K562 (cell line): ENCODE data around the gene TCP11. TPM values are rescaled to one million over a fixed set of nuclear protein-coding genes. Genes with fewer than 3 reads are reported as not detected.
A peak's percentile ranks its signal among the peaks of the same experiment; 100 is the strongest.

Experiments used
- ATAC-seq: fragments of 200-7000 bp; cut with Tn5 transposase; 3 replicates; pipeline ENCODE4 v1.9.1; 2020; ENCODE audit warnings: moderate library complexity
- BruUV-seq: library from RNA; stranded (reverse); fragments of 400-500 nt; replicated peaks from 2 replicates; lab custom pipeline; 2021; lab: Mats Ljungman, UMichigan
- CTCF ChIA-PET: fragments of 300-600 bp; formaldehyde crosslinking; extraction: SDS; loops from one replicate; lab custom pipeline; 2021; ENCODE audit warnings: low intra/inter-chr PET ratio; lab: Yijun Ruan, JAX
- POLR2A ChIA-PET: fragments of 300-600, 350-650 bp; sonication (Branson Sonifier 250); formaldehyde crosslinking; extraction: SDS; loops from one replicate; lab custom pipeline; 2021; ENCODE audit warnings: antibody characterized with exemption, inconsistent platforms; lab: Yijun Ruan, JAX
- DNase-seq, 4 experiments: peaks; one replicate each; pipeline versions ENCODE4 v3.0.0 to v3.0.0-alpha.2; 2011 to 2018; ENCODE audit warnings: low spot score in 3 of 4, mixed read lengths in 3 of 4; ENCODE audit errors: extremely low read depth in 1 of 4
- FAIRE-seq: peaks from 2 replicates; lab custom pipeline; 2011; peaks lifted over from hg19 to GRCh38; lab: Jason Lieb, UNC
- H2AFZ ChIP-seq: 2 replicates; pipeline ENCODE4 v1.6.0; 2011; ENCODE audit warnings: low read depth, low read length, control low read depth, inconsistent platforms
- H3K27ac ChIP-seq: fragments of 200-600 bp; 3 replicates; pipeline ENCODE4 v1.8.0; 2011; ENCODE audit warnings: low read depth, mild to moderate bottlenecking, control low read depth, inconsistent platforms, low read length, moderate library complexity, mixed read lengths; ENCODE audit errors: extremely low read depth
- H3K27me3 ChIP-seq, 2 experiments: fragments of 300-600 bp in 1 of 2; 2 replicates in 1 of 2; 3 replicates in 1 of 2; pipeline versions ENCODE4 v1.6.0 to v1.8.0; 2011; ENCODE audit warnings: inconsistent platforms in 2 of 2, low read length in 2 of 2, mild to moderate bottlenecking in 1 of 2, mixed read lengths in 1 of 2, moderate library complexity in 1 of 2; ENCODE audit not compliant: control insufficient read depth in 2 of 2, insufficient read depth in 2 of 2
- H3K36me3 ChIP-seq: fragments of 300-600 bp; 3 replicates; pipeline ENCODE4 v1.8.0; 2011; ENCODE audit warnings: mild to moderate bottlenecking, low read length, inconsistent platforms; ENCODE audit not compliant: control insufficient read depth, insufficient read depth
- H3K4me1 ChIP-seq, 2 experiments: fragments of 200-600 bp in 1 of 2; replicated peaks in 1 of 2; 2 replicates in 1 of 2; 3 replicates in 1 of 2; pipeline versions ENCODE4 v1.5.1 to v1.8.0; 2011; ENCODE audit warnings: inconsistent platforms in 2 of 2, low read length in 2 of 2, mild to moderate bottlenecking in 1 of 2, mixed read lengths in 1 of 2, moderate library complexity in 1 of 2; ENCODE audit not compliant: control insufficient read depth in 2 of 2, insufficient read depth in 2 of 2
- H3K4me2 ChIP-seq: 2 replicates; pipeline ENCODE4 v1.6.1; 2011; ENCODE audit warnings: low read length, control low read depth, inconsistent platforms, mixed read lengths; ENCODE audit not compliant: insufficient read depth
- H3K4me3 ChIP-seq: fragments of 200-600 bp; sonication (generic), shearing (Covaris generic); 2 replicates; pipeline ENCODE4 v1.5.1; 2016; ENCODE audit warnings: control low read depth, inconsistent platforms
- H3K79me2 ChIP-seq: fragments of 200-600 bp; 3 replicates; pipeline ENCODE4 v1.8.0; 2011; ENCODE audit warnings: low read length, inconsistent platforms; ENCODE audit not compliant: control insufficient read depth, insufficient read depth
- H3K9ac ChIP-seq, 2 experiments: 2 replicates each; pipeline versions ENCODE4 v1.6.0 to v1.6.1; 2011; ENCODE audit warnings: low read depth in 2 of 2, low read length in 2 of 2, control low read depth in 1 of 2, inconsistent platforms in 1 of 2, mild to moderate bottlenecking in 1 of 2, mixed read lengths in 1 of 2; ENCODE audit not compliant: insufficient read depth in 1 of 2
- H3K9me1 ChIP-seq: one replicate; pipeline ENCODE4 v1.6.0; 2011; ENCODE audit warnings: inconsistent platforms, mild to moderate bottlenecking, low read length, moderate library complexity; ENCODE audit not compliant: control insufficient read depth, insufficient read depth
- H3K9me3 ChIP-seq: replicated peaks from 2 replicates; pipeline ENCODE4 v1.5.1; 2011; ENCODE audit warnings: low read depth, low read length, inconsistent platforms; ENCODE audit not compliant: control insufficient read depth, insufficient read depth
- H4K20me1 ChIP-seq: replicated peaks from 2 replicates; pipeline ENCODE4 v1.6.1; 2011; ENCODE audit warnings: low read length, inconsistent platforms, mixed read lengths; ENCODE audit not compliant: control insufficient read depth, insufficient read depth
- AFF1 ChIP-seq, 2 experiments: fragments of 450-650 bp; IDR thresholded peaks; 2 replicates each; pipeline ENCODE4 v1.6.1; 2018; ENCODE audit warnings: mild to moderate bottlenecking in 2 of 2, low read depth in 1 of 2; ENCODE audit not compliant: partially characterized antibody in 2 of 2
- CBX3 ChIP-seq, 2 experiments: IDR thresholded peaks; 1 replicate in 1 of 2; 2 replicates in 1 of 2; pipeline ENCODE4 v1.6.1; 2012; ENCODE audit warnings: inconsistent platforms in 2 of 2, low read length in 2 of 2, borderline replicate concordance in 1 of 2, control low read depth in 1 of 2
- PKNOX1 ChIP-seq: fragments of 450-650 bp; IDR thresholded peaks from 2 replicates; pipeline ENCODE4 v1.6.1; 2016
- YY1 ChIP-seq, 3 experiments: IDR thresholded peaks; 2 replicates each; pipeline ENCODE4 v1.6.1; 2011; ENCODE audit warnings: low read length in 2 of 3, mild to moderate bottlenecking in 2 of 3, moderate library complexity in 2 of 3, borderline replicate concordance in 1 of 3, control low read depth in 1 of 3, low read depth in 1 of 3; ENCODE audit not compliant: insufficient read depth in 3 of 3, insufficient replicate concordance in 2 of 3, control insufficient read depth in 1 of 3, insufficient read length in 1 of 3; ENCODE audit errors: extremely low read depth in 1 of 3
- ZBTB7A ChIP-seq: IDR thresholded peaks from 2 replicates; pipeline ENCODE4 v1.6.1; 2011; ENCODE audit warnings: low read depth, mild to moderate bottlenecking, low read length, moderate library complexity, borderline replicate concordance; ENCODE audit not compliant: control insufficient read depth
- WGBS: fragments of 100-300 bp; shearing (Covaris generic); methylation state at CpG from one replicate; pipeline ENCODE4 v1.1.6; 2016; ENCODE audit warnings: low coverage, mixed read lengths; ENCODE audit not compliant: insufficient coverage; ENCODE audit errors: missing lambda C conversion rate; 5-methylcytosine and 5-hydroxymethylcytosine counted together
- in situ Hi-C: fragments of 300-500 bp; cut with MboI; formaldehyde crosslinking; loops from 4 replicates; pipeline ENCODE4 v1.15.0; 2018; ENCODE audit warnings: inconsistent platforms, mixed read lengths
- intact Hi-C: fragments of 100-400 bp; cut with micrococcal nuclease; formaldehyde crosslinking; loops from 2 replicates; pipeline ENCODE4 v1.14.2; 2022
- polyA plus RNA-seq, 8 experiments: library from polyadenylated mRNA; depleted of rRNA in 4 of 8; stranded (reverse) in 5 of 8; unstranded in 3 of 8; fragments of >200 nt; fragmentation: Nextera tagmentation in 2 of 8; fragmentation: Illumina TruSeq in 1 of 8; extraction: Ambion mirVana in 2 of 8; extraction: Trizol in 1 of 8; gene quantifications; 2 replicates each; pipeline versions ENCODE4 v1.2.1 to v1.2.3, GENCODE V29; 2011 to 2014; ENCODE audit warnings: inconsistent platforms in 1 of 8, missing spikeins in 1 of 8
- total RNA-seq, 7 experiments: library from RNA; depleted of rRNA in 6 of 7; stranded (reverse); fragments of >200 nt in 6 of 7; fragmentation: Illumina TruSeq in 2 of 7; extraction: Trizol in 2 of 7; gene quantifications; 2 replicates each; pipeline versions ENCODE4 v1.2.1 to v1.2.3, GENCODE V29; 2011 to 2021; ENCODE audit warnings: low replicate concordance in 1 of 7

The TCP11 gene
- total and polyA plus RNA-seq, 9 of the 15 experiments (the other 6 are each of a cell fraction or from before 2014, with no cell fraction given) = not detected

GRCh38 chr6:35177157-35177556 lies 36.0 kb upstream of the TCP11 start:
- intact Hi-C loops (no loop called here), in situ Hi-C loops (no loop called here)
- H3K27ac ChIP-seq = no peak overlapping the region
- ChIA-PET POLR2A (interaction anchor here (1.1 kb wide), 1 partner anchor 10 kb away, joined by 4 read pairs; no protein-coding TSS in a partner anchor), CTCF (no interaction called here)
- no peak overlapping the region for H3K9ac ChIP-seq
- WGBS = 6% methylated on average over 3 of the region's 3 CpGs
- peak overlapping the region; percentile 38; the same call in 1 of the 2 replicates for H3K4me2 ChIP-seq
- DNase-seq (peak in 3 of 4 experiments; percentile 41 to 80 (median 70)), ATAC-seq (peak; percentile 77), FAIRE-seq (peak; percentile 29)
- no peaks in the 10 kb centered on the region for H3K9me3 ChIP-seq
- H3K36me3 ChIP-seq = no peaks in the 10 kb centered on the region
- H3K9me1 ChIP-seq = no peaks in the 10 kb centered on the region
- peaks cover 7 to 11% of the 10 kb centered on the region in 2 experiments; a peak in 4 of 5 replicates for H3K4me1 ChIP-seq
- peak overlapping the region; percentile 76 for H2AFZ ChIP-seq
- no peak overlapping the region for H3K4me3 ChIP-seq
- BruUV-seq = no TSS peak
- no peaks in the 10 kb centered on the region for H4K20me1 ChIP-seq
- peaks cover 5 to 24% of the 10 kb centered on the region in 2 experiments for H3K27me3 ChIP-seq
- no peaks in the 10 kb centered on the region for H3K79me2 ChIP-seq
- 0 out of 2 replicates have a peak, but pooled peaks have one; percentile 27 for TF ChIP-seq ZBTB7A
- TF ChIP-seq PKNOX1 = peak; percentile 46; the same call in 1 of the 2 replicates
- peak in 1 of 2 experiments; percentile 92; a peak in 2 of 3 replicates for TF ChIP-seq CBX3 (IDR thresholded peaks at IDR 0.05; ENCODE audit: borderline replicate concordance in 1 of 2, low read length in 2 of 2)
- TF ChIP-seq YY1 (IDR thresholded peaks at IDR 0.05; ENCODE audit: borderline replicate concordance in 1 of 3, control insufficient read depth in 1 of 3, extremely low read depth in 1 of 3, insufficient read depth in 3 of 3, insufficient read length in 1 of 3, insufficient replicate concordance in 2 of 3, low read depth in 1 of 3, low read length in 2 of 3) = peak in 2 of 3 experiments; percentile 45 to 75
- peak in 1 of 2 experiments; percentile 79 for TF ChIP-seq AFF1 (IDR thresholded peaks at IDR 0.05; ENCODE audit: low read depth in 1 of 2, partially characterized antibody in 2 of 2)
